ENCODE measurements around the gene KLHL14. TPM values are rescaled to one million over a fixed set of nuclear protein-coding genes. Genes with fewer than 3 reads are reported as not detected.
"Not testable (repeated sequence)": the region's sequence is repeated elsewhere in the genome, so short reads cannot be mapped to it uniquely, and the experiment has no call there.

Gene KLHL14
- total RNA-seq, 1 donor from 2014 or later: not detected

DNA sequence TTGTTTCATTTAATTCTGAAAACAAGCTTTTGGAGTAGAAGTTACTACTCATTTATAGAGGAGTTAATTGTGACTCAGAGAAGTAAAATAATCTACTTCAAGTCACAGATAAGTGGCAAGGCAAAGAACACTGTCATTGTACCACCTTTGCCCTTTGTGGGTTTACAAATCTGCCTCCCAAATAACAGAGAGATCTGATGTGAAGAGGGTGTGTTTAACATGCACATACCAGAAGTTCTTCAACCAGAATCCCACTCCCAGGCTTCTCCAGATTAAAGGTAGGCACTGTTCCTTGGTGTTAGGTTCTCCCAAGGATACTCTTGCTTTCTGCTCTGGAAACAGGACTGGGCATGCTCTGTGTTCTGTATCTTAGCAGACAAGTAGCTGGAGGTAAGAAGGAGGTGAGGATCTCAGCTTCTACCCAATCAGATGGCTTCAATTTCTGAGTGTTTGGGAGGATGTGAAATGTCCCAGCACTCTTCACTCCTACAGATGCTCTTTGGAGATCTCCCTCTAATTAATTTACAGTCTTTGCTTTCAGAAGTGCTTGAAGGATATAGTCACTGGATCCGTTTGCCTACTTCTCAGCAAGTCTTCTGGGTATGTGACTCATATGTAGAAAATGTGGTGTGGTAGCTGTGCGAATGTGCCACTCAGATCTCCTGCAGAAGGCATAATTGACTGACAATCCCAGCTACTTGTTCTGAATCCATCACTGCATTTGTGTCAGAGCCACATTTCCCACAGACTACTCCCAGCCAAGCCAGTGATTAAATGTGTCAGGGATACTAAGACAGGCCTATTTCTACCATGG is 111.1 kb downstream of the KLHL14 start:
- DNase-seq (ENCODE audit: low spot score) (no peak), ATAC-seq (no peak)

DNA sequence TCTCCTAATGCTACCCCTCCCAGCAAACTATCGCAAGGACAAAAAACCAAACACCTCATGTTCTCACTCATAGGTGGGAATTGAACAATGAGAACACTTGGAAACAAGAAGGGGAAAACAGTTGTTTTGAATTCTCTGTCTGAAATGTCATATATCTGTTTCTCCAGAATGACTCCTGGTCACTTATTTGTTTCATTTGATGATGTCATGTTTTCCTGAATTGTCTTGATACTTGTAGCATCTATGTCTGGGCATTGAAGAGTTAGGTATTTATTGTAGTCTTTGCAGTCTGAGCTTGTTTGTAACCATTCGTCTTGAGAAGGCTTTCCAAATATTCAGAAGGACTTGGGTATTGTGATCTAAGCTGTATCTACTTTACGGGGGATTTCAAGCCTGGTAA is 118.3 kb downstream of the KLHL14 start:
- ATAC-seq; DNase-seq (ENCODE audit: low spot score): not testable (repeated sequence)

DNA sequence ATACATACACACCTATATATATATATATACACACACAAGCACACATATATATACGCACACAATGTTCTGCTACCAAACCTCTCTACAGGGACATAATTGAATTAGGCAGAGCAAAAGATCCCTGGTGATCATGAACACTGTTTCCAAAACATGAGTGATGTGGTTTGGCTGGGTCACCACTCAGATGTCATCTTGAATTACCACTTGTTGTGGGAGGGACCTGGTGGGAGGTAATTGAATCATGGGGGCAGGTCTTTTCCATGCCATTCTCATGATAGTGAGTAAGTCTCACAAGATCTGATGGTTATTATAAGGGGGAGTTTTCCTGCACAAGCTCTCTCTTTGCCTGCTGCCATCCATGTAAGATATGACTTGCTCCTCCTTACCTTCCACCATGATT is 135.2 kb downstream of the KLHL14 start:
- not testable (repeated sequence) for ATAC-seq

DNA sequence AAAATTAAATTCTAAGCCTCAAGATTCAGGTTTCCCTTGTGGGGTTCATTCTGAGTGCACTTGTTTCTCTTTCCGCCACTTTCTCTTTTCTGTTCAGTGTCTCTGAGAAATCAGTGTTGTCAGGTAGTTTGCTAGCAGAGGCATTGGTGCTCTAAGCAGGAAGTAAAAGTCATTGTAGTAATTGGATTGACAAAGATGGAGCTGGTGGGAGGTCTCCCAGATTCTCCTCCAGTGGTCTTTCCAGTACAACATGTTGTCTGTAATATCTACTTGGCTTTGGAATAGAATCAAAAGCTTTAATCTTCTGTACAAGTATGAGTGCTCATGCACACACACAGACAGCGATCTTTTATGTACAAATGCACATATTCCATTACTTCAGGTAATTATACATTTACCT is 135.6 kb downstream of the KLHL14 start:
- ATAC-seq: no peak
- DNase-seq (ENCODE audit: low spot score): no peak

More for the DNA sequence above, 135.2 kb downstream of the KLHL14 start:
- not testable (repeated sequence) for DNase-seq (ENCODE audit: low spot score)

DNA sequence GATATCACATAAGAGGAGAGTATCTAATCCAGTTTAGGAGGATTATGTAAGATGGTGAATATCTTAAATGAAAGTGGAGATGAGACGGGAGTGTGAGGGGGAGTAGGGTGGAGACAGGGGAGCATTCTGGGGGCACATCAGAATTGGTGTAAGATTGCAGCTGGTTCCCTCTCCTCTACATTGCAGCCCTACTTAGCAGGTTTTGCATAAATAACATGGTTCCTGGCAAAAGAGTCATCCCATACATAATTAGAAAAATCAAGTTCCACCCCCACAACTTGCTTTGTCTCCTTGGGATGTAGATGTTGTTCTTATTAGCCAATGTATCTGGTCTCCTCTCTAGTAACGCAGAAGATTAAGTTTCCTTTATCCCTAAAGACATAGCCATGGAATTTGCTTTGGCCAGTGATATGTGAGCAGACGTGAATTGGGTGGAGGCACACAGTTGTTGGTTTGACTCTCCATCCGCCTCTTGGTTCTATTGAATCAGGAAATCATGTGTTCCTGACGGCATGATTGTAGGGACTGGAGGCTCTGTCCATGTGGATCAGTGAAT is 137.9 kb downstream of the KLHL14 start:
- ATAC-seq (no peak), DNase-seq (ENCODE audit: low spot score) (no peak)

DNA sequence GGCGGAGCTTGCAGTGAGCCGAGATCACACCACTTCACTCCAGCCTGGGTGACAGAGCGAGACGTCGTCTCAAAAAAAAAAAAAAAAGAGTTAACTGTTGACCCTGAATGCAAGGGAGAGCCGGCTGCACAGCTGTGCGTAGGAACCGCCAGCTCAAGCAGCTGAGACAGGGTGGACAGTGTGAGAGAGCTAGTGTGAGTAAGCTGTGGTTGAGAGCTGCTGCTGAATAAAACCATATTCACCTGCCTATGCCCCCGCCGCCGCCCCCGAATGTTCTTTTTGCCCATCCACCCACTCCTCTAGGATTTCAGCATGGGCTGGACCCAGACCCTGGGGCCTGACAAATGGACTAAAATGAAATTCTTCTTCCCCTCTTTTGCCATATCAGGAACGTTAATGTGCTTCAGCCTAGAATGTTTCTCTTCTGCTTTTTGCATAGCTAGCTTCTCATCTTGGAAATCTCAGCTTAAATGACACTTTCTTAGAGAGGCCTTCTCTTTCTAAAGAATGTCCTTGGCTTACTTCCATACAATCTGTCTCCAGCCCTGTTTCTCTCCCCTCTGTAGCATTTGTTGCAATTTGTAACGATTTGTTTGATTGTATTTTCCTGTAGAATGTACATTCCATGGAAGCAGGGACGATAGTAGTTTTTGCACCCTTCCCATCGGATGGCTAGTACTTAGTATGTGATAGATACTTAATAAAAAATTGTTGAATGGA is 142.7 kb downstream of the KLHL14 start:
- ATAC-seq (no peak), DNase-seq (ENCODE audit: low spot score) (no peak)

DNA sequence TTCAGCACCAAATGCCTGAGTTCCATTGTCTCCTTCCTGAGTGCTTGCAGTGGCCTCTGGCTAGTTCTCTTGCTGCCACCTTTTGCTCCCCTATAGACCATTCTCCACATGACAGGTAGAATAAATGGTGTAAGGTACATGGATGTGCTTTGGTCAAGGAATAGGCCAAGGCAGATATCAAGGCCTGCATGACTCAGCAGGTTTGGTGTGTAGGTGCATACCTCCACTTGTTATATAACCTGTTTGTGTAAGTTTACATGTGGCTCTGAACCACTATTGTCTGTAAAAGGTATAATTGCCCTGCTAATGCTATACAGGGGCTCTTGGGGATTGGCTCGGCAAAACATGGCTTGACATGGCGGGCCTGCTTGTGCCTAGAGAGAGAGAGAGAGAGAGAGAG is 143.5 kb downstream of the KLHL14 start:
- no peak for DNase-seq (ENCODE audit: low spot score)
- no peak for ATAC-seq

DNA sequence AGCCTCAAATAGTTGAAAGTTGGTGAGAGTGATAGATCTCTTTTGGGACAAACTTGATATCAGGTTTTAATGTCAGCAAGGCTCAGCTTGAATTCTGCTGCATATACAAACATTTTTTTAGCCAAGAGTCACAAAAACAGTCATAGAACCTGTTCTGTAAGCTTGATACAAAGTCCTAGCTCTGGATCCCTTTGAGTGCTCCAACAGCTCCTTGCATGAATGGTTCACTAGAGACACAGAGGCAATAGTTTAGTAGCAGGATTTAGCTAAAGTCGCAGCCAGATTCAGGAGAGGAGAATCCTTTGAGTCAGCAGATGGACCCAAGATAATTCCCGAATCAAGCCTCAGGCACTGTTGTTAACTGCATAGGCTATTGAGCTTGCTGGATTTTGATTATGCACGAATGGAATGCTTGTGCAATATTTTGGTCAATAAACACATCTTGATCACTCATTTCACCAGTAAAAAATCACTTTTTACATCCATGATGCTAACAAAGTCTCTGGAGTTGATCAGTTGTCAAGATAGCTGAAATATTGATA is 148.6 kb downstream of the KLHL14 start:
- ATAC-seq (no peak), DNase-seq (ENCODE audit: low spot score) (no peak)

DNA sequence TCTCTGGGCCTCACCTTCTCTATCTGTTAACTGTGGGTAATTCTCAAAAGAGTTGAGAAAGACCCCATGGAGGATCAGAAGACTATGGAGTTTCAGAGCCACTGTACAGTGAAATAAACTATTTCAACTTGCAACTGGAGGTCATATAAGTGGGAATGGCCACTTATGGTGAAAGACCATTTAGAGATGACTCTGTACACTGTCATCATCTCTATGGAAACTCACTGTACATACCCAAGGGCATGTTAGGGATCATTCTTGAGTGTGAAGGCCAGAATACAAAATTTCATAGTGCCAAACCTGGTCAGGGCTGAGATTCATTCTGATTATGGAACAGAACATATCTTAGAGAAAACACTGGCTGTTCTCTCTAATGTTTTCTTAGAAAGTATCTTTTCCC is 149.3 kb downstream of the KLHL14 start:
- ATAC-seq (no peak), DNase-seq (ENCODE audit: low spot score) (no peak)
